Neural progenitor cell (in vitro differentiated cells): ENCODE measurements around the gene DTNB.

Experiments
- CTCF ChIP-seq: fragments of 200-600 bp; sonication (generic); IDR thresholded peaks from 2 replicates; pipeline ENCODE4 v1.5.1; 2017; ENCODE audit warnings: antibody characterized with exemption, mild to moderate bottlenecking
- EZH2 ChIP-seq: fragments of 200-600 bp; sonication (generic); IDR thresholded peaks from 2 replicates; pipeline ENCODE4 v1.6.1; 2017; ENCODE audit warnings: antibody characterized with exemption, mild to moderate bottlenecking, moderate library complexity
- EZH2phosphoT487 ChIP-seq: fragments of 200-600 bp; sonication (generic); IDR thresholded peaks from 2 replicates; pipeline ENCODE4 v1.6.1; 2017; ENCODE audit warnings: antibody characterized with exemption

GRCh38 chr2:25567406-25567805 is 106.0 kb downstream of the DTNB start:
- TF ChIP-seq CTCF, result peak; percentile 55
- no peak for TF ChIP-seq EZH2
- no peak for TF ChIP-seq EZH2phosphoT487
